ENCODE data around the gene RHCG. TPM values are rescaled to one million over a fixed set of nuclear protein-coding genes. Genes with fewer than 3 reads are reported as not detected.

RHCG gene
- polyA plus RNA-seq, 1 of the 3 experiments (the other 2 are of a cell fraction): not detected

- Histone ChIP-seq H3K9me3 (no peaks in the 10 kb centered on the region), H4K20me1 (ENCODE audit: insufficient read depth) (peaks cover 18% of the 10 kb centered on the region; the same call in 1 of the 2 replicates), H3F3A (replicated peaks; ENCODE audit: insufficient read depth) (no peaks in the 10 kb centered on the region), H3K79me2 (ENCODE audit: insufficient read depth) (no peaks in the 10 kb centered on the region), H3K27me3 (ENCODE audit: insufficient read depth) (no peaks in the 10 kb centered on the region), H3K4me1 (ENCODE audit: control insufficient read depth in 1 of 2, insufficient read depth in 2 of 2, low read depth in 1 of 2, low read length in 1 of 2) (no peaks in the 10 kb centered on the region; a peak in 1 of 4 replicates), H3K9ac (no peak overlapping the region), H2AFZ (ENCODE audit: low read depth) (no peak overlapping the region), H3K4me2 (no peak overlapping the region), H3K4me3 (ENCODE audit: low read depth in 2 of 2, low read length in 1 of 2) (no peak overlapping the region), H3K36me3 (replicated peaks in 1 of 2; ENCODE audit: control insufficient read depth in 1 of 2, insufficient read depth in 2 of 2, low read length in 1 of 2) (no peaks in the 10 kb centered on the region), H3K9me2 (no peaks in the 10 kb centered on the region), H3K27ac (ENCODE audit: low read depth in 2 of 2, low read length in 1 of 2) (no peak overlapping the region)
- 84% methylated on average over 8 of the region's 8 CpGs for WGBS (ENCODE audit: low lambda C conversion rate)
- DNase-seq: no peak
- no peak for TF ChIP-seq MEF2A (IDR thresholded peaks at IDR 0.05; ENCODE audit: borderline replicate concordance, low read depth)
- TF ChIP-seq, protein P1, sequence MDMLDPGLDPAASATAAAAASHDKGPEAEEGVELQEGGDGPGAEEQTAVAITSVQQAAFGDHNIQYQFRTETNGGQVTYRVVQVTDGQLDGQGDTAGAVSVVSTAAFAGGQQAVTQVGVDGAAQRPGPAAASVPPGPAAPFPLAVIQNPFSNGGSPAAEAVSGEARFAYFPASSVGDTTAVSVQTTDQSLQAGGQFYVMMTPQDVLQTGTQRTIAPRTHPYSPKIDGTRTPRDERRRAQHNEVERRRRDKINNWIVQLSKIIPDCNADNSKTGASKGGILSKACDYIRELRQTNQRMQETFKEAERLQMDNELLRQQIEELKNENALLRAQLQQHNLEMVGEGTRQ (IDR thresholded peaks at IDR 0.05; ENCODE audit: borderline replicate concordance, low read depth, low read length): no peak
- TF ChIP-seq FOXM1 (IDR thresholded peaks at IDR 0.05; ENCODE audit: low read depth): no peak
- no peak for TF ChIP-seq RXRA (IDR thresholded peaks at IDR 0.05; ENCODE audit: borderline replicate concordance, low read depth)
- TF ChIP-seq ZBTB33 (IDR thresholded peaks at IDR 0.05; ENCODE audit: borderline replicate concordance, low read depth): no peak
- no peak for TF ChIP-seq FOXJ3 (CRISPR knock-in tag; IDR thresholded peaks at IDR 0.05)
- ChIA-PET POLR2A (no interaction called here), CTCF (interaction anchor here (1.2 to 18.5 kb wide), 4 partner anchors 19 to 65 kb away, joined by 3 to 618 read pairs (median 19); no protein-coding TSS in a partner anchor)
Measured at GRCh38 chr15:89423981-89424380, 72.4 kb downstream of the RHCG start.

Other genes with a start within 250 kb of the RHCG start
- 24.9 and 25.1 TPM in 2 replicates for gene POLG, start 161.8 kb downstream of the RHCG start, polyA plus RNA-seq (2012; rRNA removed)
- 2.0 and 3.2 TPM in 2 replicates for gene TICRR, start 78.9 kb upstream of the RHCG start, polyA plus RNA-seq (2012; rRNA removed)
- gene KIF7, start 158.9 kb upstream of the RHCG start, polyA plus RNA-seq (2012; rRNA removed): 11.2 and 12.0 TPM in 2 replicates
- 0.08 TPM in 2 replicates for gene PLIN1, start 182.8 kb upstream of the RHCG start, polyA plus RNA-seq (2012; rRNA removed)
- 6.1 and 7.0 TPM in 2 replicates for gene PEX11A, start 194.2 kb upstream of the RHCG start, polyA plus RNA-seq (2012; rRNA removed)
- gene WDR93, start 194.2 kb upstream of the RHCG start, polyA plus RNA-seq (2012; rRNA removed): 0.35 and 0.57 TPM in 2 replicates

All from SK-N-SH (cell line).